DMS153 treated with DMSO at 0.1 percent for 48 hours (cell line): ENCODE results near the gene ATOSB.

Experiments used
- DNase-seq: peaks from one replicate; lab custom pipeline; 2025; ENCODE audit not compliant: unreplicated experiment; lab: John Stamatoyannopoulos, UW

The ATOSB gene

GRCh38 chr9:35114113-35114839 lies 1.4 kb downstream of the ATOSB start:
- DNase-seq: peak; percentile 12

DNA sequence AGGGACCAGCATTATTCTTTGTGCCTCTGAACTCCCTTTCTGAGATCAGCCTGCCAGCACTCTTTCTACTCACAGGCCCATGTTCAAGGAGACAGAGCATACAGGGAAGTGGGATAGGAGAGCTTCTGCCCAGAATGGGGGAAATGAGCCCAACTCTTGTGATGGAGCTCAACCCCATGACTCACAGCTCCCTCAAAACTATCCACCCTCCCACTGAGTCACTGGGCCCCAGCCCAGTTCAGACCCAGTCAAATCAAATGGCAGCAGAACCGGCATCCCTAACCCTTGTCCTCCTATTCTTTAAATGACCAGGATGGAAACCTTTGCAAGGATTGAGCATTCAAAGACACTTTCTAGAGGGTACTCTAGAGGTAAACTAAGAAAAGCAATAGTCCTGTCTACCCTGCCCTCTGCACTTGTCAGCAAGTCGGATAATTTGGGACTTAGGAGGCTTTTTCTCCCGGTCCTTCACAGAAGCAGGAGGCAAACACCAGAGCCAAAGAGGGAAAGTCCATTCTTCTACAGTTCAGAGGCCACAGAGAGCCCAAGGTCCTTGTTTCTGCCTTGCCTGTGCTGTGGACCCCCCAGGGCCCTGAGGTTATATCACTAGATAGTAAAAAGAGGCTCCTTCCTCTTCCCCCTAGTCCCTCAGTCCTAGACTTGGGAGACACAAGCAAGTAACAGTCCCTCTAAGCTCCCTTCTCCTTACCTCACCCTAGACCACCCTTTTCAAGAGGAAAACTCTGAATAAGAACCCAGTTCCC lies 3.2 kb downstream of the ATOSB start:
- DNase-seq: no peak

DNA sequence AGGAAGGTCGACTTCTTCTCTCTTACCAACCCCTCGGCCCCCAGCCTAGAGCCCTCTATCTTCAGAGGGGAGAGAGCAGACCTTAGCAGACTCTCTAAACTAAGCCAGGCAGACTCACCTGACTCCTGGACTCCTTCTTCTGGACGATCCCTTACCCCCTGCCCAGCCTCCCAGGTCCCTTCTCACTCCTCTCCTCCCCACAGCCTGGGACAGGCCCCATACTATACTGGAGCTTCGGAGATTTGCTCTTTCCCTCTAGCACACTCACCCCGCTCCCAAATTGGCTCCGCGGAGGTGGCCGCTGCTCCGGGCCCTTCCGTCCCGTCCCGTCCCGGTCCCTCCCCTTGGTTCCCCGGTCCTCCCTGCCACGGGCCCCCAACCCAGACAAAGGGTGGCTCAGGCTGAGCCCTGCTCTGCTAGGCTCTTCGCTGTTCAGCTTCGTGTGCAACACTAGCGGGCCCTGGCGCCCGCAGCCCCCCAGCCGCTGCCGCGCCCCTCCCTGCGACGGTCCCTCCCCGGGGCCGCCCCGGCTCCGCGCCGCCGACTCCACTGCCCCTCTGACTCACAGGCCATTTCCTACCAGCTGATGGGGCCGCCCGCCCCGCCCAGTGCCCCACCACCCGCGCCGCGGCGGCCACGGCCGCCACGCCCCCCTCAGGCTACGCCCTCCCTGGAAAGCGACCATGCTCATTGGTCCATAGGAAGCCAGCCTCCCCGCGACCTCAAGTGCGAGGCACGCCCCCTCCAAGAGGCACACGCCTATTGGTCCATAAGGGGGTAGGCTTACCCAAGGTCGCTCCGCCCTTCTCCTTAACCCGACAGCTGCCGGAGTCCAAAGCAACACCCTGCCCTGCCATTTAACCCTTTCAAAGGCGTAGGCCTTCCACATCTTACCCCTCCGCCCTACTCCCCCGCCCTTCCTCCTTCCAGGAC lies 4.4 kb downstream of the ATOSB start:
- DNase-seq: peak; percentile 95

- no peak for DNase-seq
Measured at GRCh38 chr9:35110327-35110761, 5.3 kb downstream of the ATOSB start.

DNA sequence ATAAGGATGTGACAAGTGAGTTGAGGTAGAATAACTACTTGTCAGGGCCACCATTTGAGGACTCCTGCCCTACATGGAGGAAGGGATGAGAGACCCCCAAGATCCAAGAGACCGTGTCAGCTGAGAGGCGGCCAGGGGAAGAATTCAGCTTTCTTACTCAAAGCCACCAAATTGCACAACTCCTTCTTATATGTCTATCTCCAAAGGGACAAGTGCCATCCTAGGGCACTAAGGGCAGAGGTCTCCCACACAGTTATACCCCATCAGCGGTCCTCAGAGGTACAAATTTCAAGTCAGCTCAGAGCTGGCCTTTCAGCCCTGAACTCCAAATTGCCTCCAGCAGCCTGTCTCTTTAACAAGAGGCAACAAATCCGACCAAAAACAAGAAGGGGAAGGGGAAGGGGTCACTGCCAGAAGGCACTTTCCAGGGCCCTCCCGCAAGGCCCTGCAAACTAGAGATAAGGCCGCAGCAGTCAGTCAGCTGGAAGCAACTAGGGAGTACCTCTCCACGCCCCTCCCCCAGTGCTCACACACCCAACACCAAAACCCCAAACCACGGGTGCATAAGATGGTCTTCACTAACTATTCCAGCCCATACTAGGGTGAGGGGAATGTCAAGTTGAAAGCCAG lies 6.6 kb downstream of the ATOSB start:
- no peak for DNase-seq

DNA sequence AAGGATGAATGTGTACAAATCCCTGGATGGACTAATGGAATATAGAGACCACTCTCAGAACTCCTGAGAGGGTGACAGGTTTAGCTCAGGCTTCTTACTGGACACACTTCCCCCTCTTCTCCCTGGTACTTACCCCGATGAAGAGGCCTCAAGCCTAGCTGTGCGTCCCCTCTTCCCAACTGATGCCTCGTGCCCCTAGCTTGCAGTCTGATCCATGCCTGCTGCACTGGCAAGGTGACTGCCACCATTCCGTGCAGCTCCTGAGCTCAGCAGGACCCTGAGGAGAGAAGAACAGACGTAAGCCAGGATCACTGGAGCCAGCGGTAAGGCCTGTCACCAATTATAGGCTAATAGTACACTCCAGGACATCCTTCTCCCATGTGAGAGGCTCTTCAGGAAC lies 7.2 kb downstream of the ATOSB start:
- no peak for DNase-seq

GRCh38 chr9:35107297-35108290 lies 8.1 kb downstream of the ATOSB start:
- DNase-seq: no peak

DNA sequence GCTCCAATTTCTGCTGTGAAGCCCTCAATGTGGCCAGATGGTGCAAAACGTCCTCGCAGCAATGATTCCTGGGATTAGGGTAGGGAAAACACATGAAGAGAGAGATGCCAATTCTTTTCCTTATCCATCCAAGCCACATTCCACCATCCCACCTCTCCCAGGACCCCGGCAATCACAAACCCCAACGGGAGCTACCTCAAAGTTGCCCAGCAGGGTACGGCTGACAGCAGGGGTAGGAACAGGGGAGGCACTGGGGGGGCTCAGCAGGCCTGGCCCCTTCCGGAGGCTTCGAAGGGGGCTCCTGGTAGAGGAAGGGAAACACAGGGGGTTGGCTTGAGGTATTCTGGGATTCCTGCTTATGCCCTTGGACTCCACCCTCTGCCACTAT lies 9.3 kb downstream of the ATOSB start:
- no peak for DNase-seq

GRCh38 chr9:35105571-35106342 lies 9.9 kb downstream of the ATOSB start:
- no peak for DNase-seq

DNA sequence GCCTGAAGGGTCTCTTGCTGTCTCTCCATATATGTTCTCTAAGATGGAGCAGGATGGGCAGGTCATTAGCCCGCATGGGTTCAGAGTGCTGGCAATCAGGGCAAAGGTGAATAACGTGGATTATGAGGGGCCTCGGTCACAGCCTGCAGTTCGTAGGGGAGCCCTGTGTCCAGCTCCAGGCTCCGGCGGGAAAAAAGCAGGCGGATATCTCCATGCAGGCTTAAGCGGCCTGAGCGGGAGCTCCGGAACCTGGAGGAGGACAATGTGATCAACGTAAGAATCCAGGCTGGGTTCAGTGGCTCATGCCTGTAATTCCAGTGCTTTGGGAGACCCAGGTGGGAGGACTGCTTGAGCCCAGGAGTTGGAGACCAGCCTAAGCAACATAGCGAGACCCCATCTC lies 10.5 kb downstream of the ATOSB start:
- DNase-seq: no peak

- DNase-seq: no peak
Measured at GRCh38 chr9:35104586-35104985, 11.1 kb downstream of the ATOSB start.

GRCh38 chr9:35103660-35104191 lies 11.9 kb downstream of the ATOSB start:
- DNase-seq: no peak

DNA sequence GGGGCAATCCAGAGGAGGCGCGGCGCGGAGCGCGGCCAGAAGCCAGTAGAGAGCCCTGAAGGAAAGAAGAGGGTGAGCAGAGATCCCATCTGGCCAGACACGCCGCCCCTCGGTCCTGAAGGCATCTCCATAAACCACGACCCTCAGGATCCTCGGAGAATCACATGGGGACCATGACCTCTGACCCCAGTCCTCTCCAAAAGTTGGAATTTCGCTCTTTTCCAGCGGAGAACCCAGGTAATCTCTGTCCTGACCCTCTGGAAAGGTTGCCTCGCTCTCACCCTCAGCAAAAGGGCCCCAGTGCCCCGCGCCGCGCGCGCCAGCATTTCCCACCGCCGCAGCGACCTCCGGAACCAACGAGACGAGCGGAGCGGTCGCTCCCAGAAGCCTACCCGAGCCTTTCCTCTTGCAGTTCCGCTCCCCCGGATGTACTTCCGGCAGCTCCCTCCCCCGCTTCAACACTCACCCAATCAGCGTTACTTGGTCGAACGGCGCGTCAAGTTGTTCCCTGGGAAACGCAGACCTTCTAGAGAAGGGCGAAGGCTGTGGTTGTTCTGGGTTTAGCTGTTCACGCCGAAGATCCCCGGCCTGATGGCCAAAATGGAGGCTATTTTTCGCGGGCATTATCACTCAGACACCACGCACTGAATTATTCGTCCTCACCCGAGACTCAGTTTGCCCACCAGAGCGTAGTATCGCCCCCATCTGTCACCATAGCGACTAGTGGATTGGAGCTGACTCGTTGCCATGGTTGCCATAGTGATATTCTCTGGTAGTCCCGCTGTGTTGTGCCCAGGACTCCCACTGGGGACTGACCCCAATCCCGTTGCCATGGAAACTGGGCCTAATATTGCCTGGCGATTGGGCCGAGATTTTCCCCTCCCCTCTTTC lies 12.6 kb downstream of the ATOSB start, which contains the start of gene STOML2:
Gene STOML2 (minus strand): TSS at position 363 of the 891 bp plus-strand sequence. CDS start 37 bp downstream, at position 326.
- peak; percentile 88 for DNase-seq

DNA sequence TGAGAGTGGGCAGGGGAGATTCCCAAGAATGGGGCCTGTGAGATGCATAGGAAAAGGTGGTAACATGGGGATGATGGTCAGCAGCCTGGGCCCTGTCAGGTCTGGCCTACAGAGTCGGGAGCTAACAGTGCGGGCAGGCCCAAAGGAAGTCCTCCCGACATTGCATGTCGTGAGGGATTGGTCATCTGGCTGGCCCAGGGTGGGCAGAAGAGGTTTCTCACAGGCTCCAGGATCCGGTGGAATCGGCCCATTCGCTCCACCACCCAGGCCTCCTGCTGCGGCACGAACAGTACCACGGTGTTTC lies 13.2 kb downstream of the ATOSB start:
- DNase-seq: no peak

DNA sequence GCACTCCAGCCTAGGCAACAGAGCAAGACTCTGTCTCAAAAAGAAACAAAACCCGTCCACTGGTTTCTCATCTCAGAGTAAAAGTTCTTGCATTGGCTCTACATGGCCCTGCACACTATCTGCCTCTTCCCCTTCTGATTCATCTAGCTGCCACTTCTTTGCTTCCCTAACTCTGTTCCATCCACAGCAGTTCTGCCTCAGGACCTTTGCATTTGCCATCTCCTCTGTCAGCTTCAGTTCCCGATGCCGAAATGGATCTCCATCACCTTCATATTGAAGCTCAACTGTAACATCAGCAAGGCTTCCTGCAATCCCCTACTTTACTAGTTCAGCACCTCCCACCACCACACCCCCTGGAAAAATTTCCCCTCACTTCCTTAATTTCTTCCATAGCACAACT lies 18.1 kb downstream of the ATOSB start:
- DNase-seq: no peak

DNA sequence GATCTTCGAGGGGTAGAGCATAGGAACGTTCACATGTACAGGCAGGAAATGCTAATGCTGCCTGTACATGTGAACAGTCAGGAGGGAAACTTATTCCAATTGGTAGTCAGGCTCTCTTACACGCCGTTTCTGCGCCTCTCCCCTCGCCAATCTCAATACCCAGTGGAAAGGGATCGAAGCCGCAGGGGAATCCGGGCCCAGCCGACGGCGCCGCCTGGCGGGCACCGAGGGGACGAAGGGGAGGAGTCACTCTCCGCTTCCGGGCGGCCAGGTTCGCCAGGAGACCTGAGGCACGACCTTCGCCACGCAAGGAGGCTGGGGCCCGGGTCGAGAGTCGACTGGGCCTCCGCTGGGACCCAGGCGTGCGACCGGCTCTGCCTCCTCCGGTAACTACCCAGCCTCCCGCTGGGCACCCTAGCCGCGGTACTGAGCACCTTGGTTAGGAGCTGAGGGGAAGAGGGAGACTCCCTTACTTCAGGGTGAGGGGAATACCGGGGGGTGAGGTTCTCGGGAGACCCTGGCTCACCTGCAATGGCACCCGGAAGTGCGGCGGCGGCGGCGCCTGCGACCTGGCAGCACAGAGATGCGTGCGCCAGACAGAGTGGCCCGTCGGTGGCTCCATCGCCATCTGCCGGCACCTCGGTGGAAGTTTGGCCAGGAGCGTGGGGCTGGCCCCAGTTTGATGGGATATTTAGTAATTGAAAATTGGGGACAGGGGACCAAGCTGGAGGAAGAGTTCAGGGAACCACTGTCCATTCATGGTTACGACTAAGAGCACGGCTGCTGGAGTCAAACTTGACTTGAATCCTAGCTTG lies 19.4 kb downstream of the ATOSB start, which contains the start of gene PIGO:
Gene PIGO (minus strand): TSS at position 557 of the 815 bp plus-strand sequence. CDS start 1,026 bp downstream, outside the sequence.
- DNase-seq: peak; percentile 82

DNA sequence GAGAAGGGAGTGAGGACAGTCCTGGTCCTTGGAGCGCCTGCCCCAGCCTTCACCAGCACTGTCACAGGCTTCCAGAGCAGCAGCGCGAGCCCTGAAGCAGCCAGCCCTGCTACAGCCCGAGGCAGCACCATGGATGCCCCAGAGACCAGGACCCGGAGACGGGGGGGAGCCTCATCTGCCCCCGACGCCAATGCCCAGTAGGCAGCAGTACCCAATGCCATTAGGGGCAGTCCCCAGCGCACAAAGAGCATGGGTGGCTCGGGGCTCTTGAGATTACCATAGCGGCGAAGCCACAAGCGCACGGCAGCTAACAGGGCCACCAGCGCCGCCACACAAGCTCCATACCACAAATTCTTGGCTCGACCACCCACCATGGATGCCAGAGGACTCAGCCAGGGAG lies 24.1 kb downstream of the ATOSB start:
- no peak for DNase-seq
